Measurements from ENCODE around the gene DNAJB12. TPM values are rescaled to one million over a fixed set of nuclear protein-coding genes. Genes with fewer than 3 reads are reported as not detected.
A peak's percentile ranks its signal among the peaks of the same experiment; 100 is the strongest.
"Not testable (repeated sequence)": the region's sequence is repeated elsewhere in the genome, so short reads cannot be mapped to it uniquely, and the experiment has no call there.

The DNAJB12 gene
- total RNA-seq, 6 experiments from 2014 or later: 16.6 to 22.1 (median 19.2) TPM

DNA sequence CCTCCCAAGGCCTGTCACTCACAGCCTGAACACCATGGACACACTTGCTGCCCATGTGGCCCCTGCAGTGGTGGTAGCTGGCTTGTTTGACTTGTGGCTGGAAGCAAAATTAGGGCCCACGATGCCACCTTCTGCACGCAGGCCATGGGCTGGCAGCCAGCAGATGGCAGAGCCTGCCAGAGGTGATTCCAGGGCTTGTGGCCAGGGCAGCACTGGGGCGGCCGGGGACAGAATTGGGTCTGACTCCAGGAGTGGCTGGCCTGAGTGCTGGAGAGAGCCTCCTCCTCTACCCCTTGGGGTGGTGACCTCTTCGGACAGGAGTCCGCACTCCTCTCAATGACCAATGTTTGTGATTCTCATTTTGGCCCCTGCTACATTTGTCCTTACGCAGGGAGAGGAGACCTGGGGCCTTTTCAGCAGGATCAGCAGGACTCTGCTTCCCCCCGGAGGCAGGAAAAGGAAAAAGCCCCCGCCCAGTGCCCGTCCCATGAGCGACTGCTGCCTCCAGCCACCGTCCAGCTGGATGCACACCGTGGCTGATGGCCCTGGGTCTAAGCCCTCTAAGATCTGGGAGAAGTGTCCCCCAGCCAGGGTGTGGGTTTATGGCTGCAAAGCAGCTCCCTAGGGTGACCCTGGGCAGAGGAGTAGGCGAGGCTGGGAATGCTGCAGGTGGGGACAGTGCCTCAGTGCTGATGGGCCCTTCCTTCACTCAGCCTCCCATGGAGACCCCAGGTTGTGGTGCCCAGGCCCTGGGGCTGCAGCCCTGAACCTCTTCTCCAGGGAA lies 26.5 kb downstream of the DNAJB12 start:
- ATAC-seq (peak; percentile 58 to 72 (median 64)), DNase-seq (peak; percentile 87 to 95 (median 95))
- Histone ChIP-seq H3K36me3 (no peaks in the 10 kb centered on the region), H3K4me3 (no peak overlapping the region), H3K9me3 (no peaks in the 10 kb centered on the region), H3K4me1 (peaks cover 0 to 65% (median 25%) of the 10 kb centered on the region in 4 donors), H3K27me3 (no peaks in the 10 kb centered on the region), H3K27ac (peak overlapping the region; percentile 54 to 97 (median 62))
- TF ChIP-seq, protein P1, sequence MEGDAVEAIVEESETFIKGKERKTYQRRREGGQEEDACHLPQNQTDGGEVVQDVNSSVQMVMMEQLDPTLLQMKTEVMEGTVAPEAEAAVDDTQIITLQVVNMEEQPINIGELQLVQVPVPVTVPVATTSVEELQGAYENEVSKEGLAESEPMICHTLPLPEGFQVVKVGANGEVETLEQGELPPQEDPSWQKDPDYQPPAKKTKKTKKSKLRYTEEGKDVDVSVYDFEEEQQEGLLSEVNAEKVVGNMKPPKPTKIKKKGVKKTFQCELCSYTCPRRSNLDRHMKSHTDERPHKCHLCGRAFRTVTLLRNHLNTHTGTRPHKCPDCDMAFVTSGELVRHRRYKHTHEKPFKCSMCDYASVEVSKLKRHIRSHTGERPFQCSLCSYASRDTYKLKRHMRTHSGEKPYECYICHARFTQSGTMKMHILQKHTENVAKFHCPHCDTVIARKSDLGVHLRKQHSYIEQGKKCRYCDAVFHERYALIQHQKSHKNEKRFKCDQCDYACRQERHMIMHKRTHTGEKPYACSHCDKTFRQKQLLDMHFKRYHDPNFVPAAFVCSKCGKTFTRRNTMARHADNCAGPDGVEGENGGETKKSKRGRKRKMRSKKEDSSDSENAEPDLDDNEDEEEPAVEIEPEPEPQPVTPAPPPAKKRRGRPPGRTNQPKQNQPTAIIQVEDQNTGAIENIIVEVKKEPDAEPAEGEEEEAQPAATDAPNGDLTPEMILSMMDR (IDR thresholded peaks at IDR 0.05): peak; percentile 68 to 78 (median 74)
- no peak for TF ChIP-seq POLR2A (IDR thresholded peaks at IDR 0.05)
- intact Hi-C loops (cut with DNase I): loop anchor here in 1 of 2 donors (10.0 kb wide), 1 partner anchor 103 kb away; no protein-coding TSS in a partner anchor
- 15% methylated on average over 9 of the region's 14 CpGs for whole genome bisulfite sequencing (ENCODE audit: insufficient coverage, low coverage, low lambda C conversion rate, missing lambda C conversion rate)

DNA sequence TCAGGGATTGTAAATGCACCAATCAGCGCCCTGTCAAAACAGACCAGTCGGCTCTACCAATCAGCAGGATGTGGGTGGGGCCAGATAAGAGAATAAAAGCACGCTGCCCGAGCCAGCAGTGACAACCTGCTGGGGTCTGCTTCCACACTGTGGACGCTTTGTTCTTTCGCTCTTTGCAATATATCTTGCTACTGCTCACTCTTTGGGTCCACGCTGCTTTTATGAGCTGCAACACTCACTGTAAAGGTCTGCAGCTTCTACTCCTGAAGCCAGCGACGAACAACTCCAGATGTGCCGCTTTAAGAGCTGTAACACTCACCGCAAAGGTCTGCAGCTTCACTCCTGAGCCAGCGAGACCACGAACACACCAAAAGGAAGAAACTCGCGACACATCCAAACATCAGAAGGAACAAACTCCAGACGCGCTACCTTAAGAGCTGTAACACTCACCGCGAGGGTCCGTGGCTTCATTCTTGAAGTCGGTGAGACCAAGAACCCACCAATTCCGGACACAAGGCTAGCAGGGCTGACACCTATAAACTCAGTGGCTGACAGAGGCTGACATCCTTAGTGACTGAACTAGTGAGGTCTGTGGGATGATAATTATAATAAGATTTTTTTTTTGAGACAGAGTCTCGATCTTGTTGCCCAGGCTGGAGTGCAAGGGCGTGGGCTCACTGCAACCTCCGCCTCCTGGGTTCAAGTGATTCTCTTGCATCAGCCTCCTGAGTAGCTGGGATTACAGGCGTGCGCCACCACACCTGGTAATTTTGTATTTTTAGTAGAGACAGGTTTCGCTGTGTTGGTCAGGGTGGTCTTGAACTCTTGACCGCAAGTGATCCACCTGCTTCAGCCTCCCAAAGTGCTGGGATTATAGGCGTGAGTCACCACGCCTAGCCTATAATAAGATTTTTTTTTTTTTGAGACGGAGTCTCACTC lies 27.8 kb downstream of the DNAJB12 start:
- H3K4me1 ChIP-seq: peaks cover 0 to 52% (median 20%) of the 10 kb centered on the region in 4 donors
- not testable (repeated sequence) for H3K9me3 ChIP-seq, ATAC-seq, H3K27me3 ChIP-seq, DNase-seq, H3K4me3 ChIP-seq, H3K36me3 ChIP-seq
- TF ChIP-seq POLR2A (IDR thresholded peaks at IDR 0.05): peak; percentile 27
- intact Hi-C loops (cut with DNase I): loop anchor here in 1 of 2 donors (10.0 kb wide), 1 partner anchor 102 kb away; no protein-coding TSS in a partner anchor
- H3K27ac ChIP-seq: peak overlapping the region in 2 of 3 donors; percentile 54 to 97
- whole genome bisulfite sequencing (ENCODE audit: insufficient coverage, low coverage, low lambda C conversion rate, missing lambda C conversion rate): 64% methylated on average over 12 of the region's 32 CpGs

DNA sequence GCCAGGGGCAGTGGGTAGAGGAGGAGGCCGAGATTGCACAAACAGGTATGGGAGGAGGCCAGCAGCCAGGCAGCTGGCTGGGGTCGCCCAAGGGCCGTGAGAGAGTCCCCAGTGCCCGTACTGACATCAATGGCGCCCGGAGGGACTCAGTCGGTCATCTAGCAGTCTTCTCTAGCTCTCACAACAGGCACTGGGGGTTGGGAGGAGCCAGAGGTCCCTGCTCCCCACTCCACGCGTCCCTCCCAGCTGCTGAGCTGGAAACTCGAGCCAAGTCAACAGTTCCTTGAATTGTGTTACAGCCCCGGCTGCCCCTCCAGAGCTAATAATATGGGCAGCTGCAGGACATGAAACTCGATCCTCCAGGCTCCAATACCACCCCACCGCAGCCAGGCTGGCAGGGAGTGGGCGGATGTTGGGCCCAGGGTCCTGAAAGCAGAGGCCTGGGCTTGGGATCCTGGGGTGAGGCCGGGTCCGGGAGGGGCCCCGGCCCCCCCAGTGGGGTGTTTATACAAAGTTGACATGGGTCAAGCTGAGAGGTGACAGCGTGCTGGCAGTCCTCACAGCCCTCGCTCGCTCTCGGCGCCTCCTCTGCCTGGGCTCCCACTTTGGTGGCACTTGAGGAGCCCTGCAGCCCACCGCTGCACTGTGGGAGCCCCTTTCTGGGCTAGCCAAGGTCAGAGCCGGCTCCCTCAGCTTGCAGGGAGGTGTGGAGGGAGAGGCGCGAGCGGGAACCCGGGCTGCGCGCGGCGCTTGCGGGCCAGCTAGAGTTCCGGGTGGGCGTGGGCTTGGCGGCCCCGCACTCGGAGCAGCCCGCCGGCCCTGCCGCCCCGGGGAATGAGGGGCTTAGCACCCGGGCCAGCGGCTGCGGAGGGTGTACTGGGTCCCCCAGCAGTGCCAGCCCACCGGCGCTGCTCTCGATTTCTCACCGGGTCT lies 29.2 kb downstream of the DNAJB12 start:
- Histone ChIP-seq H3K27ac (peak overlapping the region in 2 of 3 donors; percentile 43 to 45), H3K4me1 (peaks cover 0 to 45% (median 16%) of the 10 kb centered on the region in 4 donors)
- DNase-seq (peak in 1 of 3 donors; percentile 64), ATAC-seq (peak in 3 of 4 donors; percentile 1 to 13 (median 6))
- H3K27me3 ChIP-seq, H3K9me3 ChIP-seq, H3K4me3 ChIP-seq, H3K36me3 ChIP-seq: not testable (repeated sequence)
- intact Hi-C loops (cut with DNase I): loop anchor here in 1 of 2 donors (10.0 kb wide), 1 partner anchor 101 kb away; no protein-coding TSS in a partner anchor
- WGBS (ENCODE audit: insufficient coverage, low coverage, low lambda C conversion rate, missing lambda C conversion rate): 40% methylated on average over 2 of the region's 49 CpGs

DNA sequence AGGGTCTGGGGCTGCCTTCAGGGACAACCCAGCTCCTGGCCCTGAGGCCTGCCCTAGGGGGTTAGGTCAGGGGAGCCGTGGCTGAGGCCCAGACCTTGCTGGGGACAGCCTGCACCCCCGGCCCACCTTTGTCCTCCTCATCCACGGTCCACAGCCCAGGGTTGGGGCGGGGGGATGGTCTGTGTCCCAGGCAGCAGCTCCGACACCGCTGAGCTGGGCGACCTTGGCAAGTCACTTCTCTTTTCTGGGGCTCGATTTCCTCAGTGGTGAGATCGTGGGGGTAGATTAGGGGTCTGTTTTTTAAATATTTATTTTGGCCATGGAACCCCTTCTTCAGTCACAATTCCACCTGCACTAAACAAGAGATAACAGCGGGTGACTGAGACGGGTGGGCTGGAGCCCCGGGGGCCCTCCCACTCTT lies 30.9 kb downstream of the DNAJB12 start:
- 29% methylated on average over 1 of the region's 12 CpGs for WGBS (ENCODE audit: insufficient coverage, low coverage, low lambda C conversion rate, missing lambda C conversion rate)
- Histone ChIP-seq H3K9me3 (no peaks in the 10 kb centered on the region), H3K27ac (no peak overlapping the region), H3K27me3 (no peaks in the 10 kb centered on the region), H3K4me1 (peaks cover 0 to 44% (median 17%) of the 10 kb centered on the region in 4 donors), H3K36me3 (no peaks in the 10 kb centered on the region), H3K4me3 (no peak overlapping the region)
- intact Hi-C loops (cut with DNase I): loop anchor here (5.0 to 10.0 kb wide), 2 partner anchors 51 to 99 kb away; partner anchors contain the start of gene DDIT4 (in 1 of the 2)
- DNase-seq: no peak
- no peak for TF ChIP-seq POLR2A (IDR thresholded peaks at IDR 0.05)
- TF ChIP-seq, protein P1 (IDR thresholded peaks at IDR 0.05): no peak
- no peak for ATAC-seq
